Colon (tissue), 2 donors: ENCODE results near the gene DDX60.

Experiments
- FAIRE-seq: peaks from 2 replicates; lab custom pipeline; 2012; peaks lifted over from hg19 to GRCh38; lab: Jason Lieb, UNC
- donor health status: control.
- donor health status: control.

The DDX60 gene

DNA sequence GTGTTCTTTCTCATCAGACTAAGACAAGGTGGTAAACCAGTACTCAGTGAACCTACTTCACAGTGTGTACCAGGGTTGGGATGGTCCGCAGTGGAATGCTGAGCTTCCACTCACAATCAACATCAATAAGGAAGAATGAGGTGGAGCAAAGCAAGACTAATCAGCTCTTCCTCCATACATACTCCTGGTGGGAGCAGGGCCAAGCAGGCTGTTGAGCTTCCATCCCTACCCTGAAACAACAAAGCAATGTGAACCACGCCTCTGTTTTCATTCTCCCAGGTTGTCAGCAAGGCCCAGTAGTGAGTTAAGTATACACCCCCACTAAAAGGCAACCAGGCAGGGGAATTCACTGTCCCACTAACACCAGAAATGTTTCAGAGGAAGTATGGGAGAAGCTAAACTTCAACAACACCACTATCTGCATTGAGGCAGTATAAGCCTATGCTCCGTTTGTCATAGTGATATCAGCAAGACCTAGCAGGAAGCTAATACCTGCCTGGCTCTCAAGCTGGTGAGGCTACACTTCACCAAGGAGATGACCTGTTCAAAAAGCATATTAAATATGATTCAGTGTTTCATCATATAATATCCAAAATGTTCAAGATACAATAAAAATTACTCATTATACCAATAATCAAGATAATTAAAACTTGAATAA lies 109.5 kb downstream of the DDX60 start:
- no peak for FAIRE-seq

DNA sequence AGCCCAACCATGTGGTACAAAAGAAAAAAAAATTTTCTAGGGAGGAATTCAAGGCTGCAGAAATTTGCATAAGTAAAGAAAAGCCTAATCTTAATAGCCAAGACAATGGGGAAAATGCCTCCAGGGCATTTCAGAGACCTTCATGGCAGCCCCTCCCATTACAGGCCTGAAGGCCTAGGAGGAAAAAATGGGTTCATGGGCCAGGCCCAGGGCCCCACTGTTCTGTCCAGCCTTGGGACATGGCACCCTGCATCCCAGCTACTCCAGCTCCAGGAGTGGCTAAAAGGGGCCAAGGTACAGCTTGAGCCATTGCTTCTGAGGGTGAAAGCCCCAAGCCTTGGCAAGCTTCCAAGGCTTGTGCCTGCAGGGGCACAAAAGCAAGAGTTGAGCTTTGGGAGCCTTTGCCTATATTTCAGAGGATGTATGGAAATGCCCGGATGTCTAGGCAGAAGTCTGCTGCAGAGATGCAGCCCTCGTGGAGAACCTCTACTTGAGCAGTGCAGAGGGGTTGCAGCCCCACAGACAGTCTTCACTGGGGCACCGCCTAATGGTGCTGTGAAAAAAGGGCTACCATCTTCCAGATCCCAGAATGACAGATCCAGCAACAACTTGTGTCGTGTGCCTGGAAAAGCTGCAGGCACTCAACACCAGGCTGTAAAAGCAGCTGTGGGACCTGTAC lies 115.2 kb downstream of the DDX60 start:
- no peak for FAIRE-seq

DNA sequence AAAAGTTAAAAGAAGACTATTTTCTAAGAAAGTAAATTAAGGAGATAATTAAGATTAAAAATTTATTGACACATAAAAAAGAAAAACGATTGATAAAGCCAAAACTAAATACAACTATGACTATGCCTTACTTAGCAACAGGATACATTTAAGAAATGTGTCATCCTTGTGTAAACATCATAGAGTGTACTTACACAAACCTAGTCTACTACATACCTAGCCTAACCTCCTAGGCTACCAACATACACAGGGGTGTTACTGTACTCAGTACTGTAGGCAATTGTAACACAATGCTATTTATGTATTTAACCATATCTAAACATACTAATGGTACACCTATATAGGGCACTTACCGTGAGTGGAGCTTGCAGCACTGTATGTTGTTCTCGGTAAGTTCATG lies 117.9 kb downstream of the DDX60 start:
- peak; percentile 68 for FAIRE-seq

DNA sequence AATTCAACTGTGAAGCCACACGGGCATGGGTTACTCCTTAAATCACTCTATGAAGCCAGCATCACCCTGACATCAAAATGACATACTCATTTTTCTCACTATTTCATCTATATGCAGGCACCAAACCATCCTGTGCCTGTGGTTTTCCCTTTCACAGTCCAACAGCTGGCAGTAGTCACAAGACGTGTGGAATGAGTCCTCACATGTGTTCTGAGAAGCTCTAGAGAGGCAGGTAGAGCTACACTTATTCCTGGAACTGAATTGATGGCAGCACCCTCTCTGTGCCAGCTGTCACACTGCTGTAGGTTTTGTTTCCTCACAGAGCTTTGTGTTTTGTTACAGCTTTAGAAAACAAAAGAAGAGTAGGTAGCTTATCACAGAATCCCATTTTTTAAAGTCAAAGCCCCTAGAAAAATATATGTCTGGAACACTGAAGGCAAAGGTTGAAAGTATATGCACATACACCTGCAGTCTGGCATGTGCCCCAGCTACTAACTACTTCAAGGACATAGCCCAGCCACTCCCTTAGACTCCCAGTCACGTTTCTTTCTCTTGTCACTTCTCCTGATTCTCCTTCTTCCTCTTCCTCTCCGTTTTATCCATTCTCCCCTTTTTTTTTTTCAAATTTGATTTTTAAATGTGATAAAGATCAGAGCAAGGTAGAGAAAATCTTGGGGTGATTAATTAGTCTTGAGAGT lies 119.1 kb downstream of the DDX60 start:
- no peak for FAIRE-seq

DNA sequence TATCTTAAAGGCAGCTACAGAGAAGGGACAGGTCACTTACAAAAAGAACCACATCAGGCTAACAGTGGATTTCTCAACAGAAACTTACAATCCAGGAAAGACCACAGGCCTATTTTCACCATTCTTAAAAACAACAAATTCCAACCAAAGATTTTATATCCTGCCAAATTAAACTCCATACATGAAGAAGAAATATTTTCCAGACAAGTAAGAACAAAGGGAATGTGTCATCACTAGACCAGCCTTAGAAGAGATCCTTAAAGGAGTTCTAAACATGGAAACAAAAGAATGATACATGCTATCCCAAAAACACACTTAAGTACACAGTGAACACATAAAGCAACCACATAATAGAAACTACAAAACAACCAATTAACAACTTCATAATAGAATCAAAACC lies 120.6 kb downstream of the DDX60 start:
- no peak for FAIRE-seq

DNA sequence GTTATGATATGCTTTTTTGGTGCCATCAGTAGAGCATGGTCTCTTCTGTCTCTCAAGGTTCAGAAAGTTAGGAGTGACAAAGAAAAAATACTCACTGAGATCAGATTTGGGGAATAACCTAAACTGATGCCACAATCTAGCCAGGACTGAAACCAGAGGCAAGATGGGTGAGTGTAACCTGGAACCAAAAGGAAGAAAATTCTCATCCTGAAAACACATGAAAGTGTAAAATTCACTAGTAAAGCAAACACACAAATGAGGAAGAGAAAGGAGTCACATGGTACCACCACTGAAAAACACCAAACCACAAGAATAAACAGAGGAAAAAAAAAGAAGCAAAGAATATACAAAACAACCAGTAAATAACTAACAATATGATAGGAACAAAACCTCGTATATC lies 129.8 kb downstream of the DDX60 start:
- FAIRE-seq, result no peak

DNA sequence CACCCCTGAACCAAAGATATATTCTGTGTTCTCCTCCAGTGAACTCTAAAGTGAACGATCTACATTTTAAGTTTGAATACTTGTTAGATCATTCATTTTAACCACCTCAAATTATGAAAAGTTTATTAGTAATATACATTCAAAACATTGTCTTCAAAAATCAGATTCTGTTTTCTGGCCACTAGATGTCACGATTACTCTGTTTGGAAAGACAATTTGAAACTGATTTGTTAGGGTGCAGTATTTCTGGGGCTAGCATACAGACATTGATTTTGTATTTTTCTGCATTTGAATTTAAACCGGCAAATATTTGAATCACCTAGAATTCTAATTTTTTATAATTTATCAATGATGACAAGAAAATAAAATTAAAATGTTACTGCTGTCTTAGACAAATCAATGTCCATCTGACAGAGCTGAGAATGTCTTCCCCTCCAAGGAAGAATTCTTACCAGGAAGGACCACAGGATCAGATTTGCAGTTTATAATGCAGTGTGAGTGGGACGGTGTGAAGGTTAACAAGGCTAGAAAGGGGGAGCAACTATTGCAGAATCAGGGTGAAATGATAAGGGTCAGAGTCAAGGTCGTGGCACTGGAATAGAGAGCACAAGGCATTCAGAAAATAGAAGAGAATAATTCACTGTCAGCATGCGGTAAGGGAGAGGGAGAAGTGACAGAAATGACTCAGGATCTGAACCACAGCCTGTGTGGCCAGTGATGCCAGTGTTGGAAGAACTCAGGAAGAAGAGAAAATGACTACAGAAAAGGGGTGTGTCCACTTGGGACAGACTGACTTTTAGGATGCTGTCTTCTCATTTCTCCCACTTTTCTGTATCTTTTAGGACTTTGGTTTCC lies 134.6 kb downstream of the DDX60 start:
- peak; percentile 57 for FAIRE-seq

DNA sequence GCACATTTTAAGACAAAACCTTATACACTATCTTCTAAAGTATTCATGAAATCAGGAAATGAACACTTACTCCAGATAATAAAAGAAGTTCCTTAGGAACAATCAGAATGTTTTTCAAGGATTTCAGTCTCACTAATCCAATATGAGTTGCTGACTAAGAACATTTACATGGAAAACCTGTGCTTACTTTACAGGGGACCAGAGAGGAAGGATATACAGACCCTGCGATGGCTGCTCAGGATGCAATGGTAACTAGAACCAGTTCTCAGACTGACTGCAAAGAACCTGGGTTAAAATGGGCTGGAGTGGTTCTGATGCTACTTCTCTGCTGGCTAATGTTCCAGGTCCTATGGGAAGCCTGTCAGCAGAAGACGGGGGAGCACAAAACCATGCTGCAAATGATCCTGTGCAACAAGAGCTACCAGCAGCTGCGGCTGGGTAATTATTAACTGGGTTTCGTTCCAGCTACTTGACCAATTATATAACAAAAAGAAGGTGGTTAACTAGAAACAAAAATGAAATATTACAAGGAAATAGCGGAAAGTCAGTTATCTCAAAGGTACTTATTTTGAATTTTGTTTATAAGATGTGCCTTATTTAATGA lies 140.9 kb downstream of the DDX60 start:
- no peak for FAIRE-seq

DNA sequence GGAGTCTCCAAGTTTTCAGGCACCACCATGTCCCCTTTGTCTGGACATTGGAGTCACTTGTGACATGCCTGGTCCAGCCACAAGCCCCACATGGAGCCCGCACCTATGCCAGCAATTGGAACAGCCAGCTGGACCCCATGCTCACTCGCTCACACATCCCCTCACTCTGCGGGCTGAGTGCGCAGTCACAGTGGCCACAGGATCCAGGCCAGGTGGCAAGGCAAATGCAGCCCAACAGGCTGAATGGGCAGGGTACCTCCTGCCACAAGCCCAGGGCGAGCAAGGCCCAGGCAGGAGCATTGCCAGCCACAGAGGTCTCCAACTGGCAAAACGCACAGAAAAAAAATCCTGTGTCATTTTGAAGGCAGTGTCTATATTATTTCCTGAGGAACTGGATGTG lies 144.2 kb downstream of the DDX60 start:
- FAIRE-seq, result no peak

DNA sequence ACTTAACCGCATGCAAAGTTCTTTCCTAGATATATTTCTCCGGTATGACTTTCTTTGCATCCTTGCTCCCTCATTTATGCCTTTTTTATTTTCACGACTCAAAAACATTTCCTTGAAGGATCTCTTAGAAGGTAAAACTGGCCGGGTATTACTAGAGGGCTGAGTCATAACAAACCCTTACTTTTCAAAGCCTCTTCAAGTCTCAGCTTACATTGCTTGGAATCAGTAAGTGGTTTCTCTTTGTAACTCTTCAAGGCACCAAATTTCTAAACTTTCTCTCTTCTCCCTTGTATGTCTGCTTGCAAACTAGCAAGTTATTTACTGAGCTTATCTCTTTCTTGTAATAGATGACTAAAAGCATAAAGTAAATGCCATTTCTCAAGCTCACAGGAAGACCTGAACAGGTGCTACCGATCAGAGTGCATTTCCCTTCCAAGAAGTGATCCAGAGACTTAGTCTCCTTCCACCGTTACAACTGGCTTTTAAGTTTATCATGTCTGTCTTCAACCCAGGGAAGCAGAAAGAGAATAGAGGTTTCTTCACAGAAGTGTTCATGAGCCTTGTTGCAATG lies 150.8 kb downstream of the DDX60 start:
- FAIRE-seq, result no peak
